Suprapubic skin (tissue), 4 donors: ENCODE measurements around the gene SLC24A2.

Experiments
- CTCF ChIP-seq, 2 donors: fragments of 200-600 bp in 1 of 2; fragments of 450-650 bp in 1 of 2; sonication (generic) in 1 of 2; IDR thresholded peaks; one replicate each; pipeline ENCODE4 v1.5.1; 2016 to 2019; ENCODE audit warnings: antibody characterized with exemption in 2 of 2, mild to moderate bottlenecking in 1 of 2, moderate library complexity in 1 of 2
- EP300 ChIP-seq: sonication (generic); formaldehyde crosslinking; IDR thresholded peaks from one replicate; pipeline ENCODE4 v1.6.1; 2017; ENCODE audit warnings: antibody characterized with exemption
- POLR2A ChIP-seq, 2 donors: fragments of 450-650 bp; IDR thresholded peaks; one replicate each; pipeline ENCODE4 v1.6.1; 2017; ENCODE audit warnings: antibody characterized with exemption in 2 of 2, mild to moderate bottlenecking in 2 of 2, moderate library complexity in 2 of 2
- POLR2AphosphoS5 ChIP-seq, 3 donors: sonication (generic); formaldehyde crosslinking; IDR thresholded peaks; one replicate each; pipeline ENCODE4 v1.6.1; 2017; ENCODE audit warnings: antibody characterized with exemption in 3 of 3

GRCh38 chr9:19788152-19788551 lies 685 bp downstream of the SLC24A2 start:
- no peak for TF ChIP-seq CTCF (IDR thresholded peaks at IDR 0.05)
- TF ChIP-seq EP300, result no peak
- TF ChIP-seq POLR2A (IDR thresholded peaks at IDR 0.05), result no peak
- TF ChIP-seq POLR2AphosphoS5 (IDR thresholded peaks at IDR 0.05), result no peak
